Mammary epithelial cell (primary cell): Measurements from ENCODE around the gene UBE2D3.

ENCODE experiments used
- EZH2 ChIP-seq: IDR thresholded peaks from 2 replicates; pipeline ENCODE4 v1.6.1; 2012; ENCODE audit warnings: low read length, inconsistent platforms, borderline replicate concordance
- TF ChIP-seq, protein P1 (sequence below), 2 donors: IDR thresholded peaks in 1 of 2; conservative IDR thresholded peaks in 1 of 2; 2 replicates each; pipeline ENCODE4 v1.5.1; 2011 to 2012; ENCODE audit warnings: inconsistent platforms in 2 of 2, low read length in 2 of 2, mild to moderate bottlenecking in 2 of 2, control low read depth in 1 of 2, low read depth in 1 of 2; ENCODE audit not compliant: insufficient read depth in 1 of 2; ENCODE audit errors: extremely low read depth in 1 of 2

DNA sequence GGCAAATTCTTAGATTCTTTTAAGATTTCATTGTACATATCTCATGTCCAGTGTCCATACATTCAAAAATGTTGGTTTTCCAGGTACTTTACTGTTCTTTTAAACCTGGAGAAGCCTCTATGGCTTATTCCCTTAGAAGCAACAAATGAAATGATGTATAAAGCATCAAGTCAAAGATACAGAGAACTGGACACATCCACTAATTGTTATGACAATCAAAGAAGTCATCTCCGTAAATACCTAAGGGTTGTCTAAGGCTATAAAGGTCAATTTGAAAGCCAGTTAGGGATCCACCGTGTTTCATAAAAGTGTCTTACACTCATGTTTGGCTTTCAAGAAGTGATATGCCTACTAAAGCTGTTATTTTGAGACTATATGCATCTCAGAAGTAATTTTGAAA, 32.4 kb downstream of the UBE2D3 start:
- TF ChIP-seq, protein P1, sequence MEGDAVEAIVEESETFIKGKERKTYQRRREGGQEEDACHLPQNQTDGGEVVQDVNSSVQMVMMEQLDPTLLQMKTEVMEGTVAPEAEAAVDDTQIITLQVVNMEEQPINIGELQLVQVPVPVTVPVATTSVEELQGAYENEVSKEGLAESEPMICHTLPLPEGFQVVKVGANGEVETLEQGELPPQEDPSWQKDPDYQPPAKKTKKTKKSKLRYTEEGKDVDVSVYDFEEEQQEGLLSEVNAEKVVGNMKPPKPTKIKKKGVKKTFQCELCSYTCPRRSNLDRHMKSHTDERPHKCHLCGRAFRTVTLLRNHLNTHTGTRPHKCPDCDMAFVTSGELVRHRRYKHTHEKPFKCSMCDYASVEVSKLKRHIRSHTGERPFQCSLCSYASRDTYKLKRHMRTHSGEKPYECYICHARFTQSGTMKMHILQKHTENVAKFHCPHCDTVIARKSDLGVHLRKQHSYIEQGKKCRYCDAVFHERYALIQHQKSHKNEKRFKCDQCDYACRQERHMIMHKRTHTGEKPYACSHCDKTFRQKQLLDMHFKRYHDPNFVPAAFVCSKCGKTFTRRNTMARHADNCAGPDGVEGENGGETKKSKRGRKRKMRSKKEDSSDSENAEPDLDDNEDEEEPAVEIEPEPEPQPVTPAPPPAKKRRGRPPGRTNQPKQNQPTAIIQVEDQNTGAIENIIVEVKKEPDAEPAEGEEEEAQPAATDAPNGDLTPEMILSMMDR (conservative IDR thresholded peaks at IDR 0.05 in 1 of 2, IDR thresholded peaks at IDR 0.05 in 1 of 2; ENCODE audit: extremely low read depth in 1 of 2, insufficient read depth in 1 of 2, low read depth in 1 of 2, low read length in 2 of 2) = no peak
- no peak for TF ChIP-seq EZH2
